ENCODE measurements around the gene MPC2.

- TF ChIP-seq POLR2AphosphoS5 (IDR thresholded peaks at IDR 0.05), result no peak
- no peak for TF ChIP-seq CTCF (IDR thresholded peaks at IDR 0.05)
- TF ChIP-seq EP300 (IDR thresholded peaks at IDR 0.05), result no peak
Observed at GRCh38 chr1:167904652-167905130, 32.2 kb downstream of the MPC2 start.

Measured in gastroesophageal sphincter (tissue), 3 donors.